Spleen (tissue), 11 donors: Measurements from ENCODE around the gene KLF9. TPM values are rescaled to one million over a fixed set of nuclear protein-coding genes. Genes with fewer than 3 reads are reported as not detected.

Experiments
- DNase-seq: peaks from one replicate; pipeline ENCODE4 v3.0.0-alpha.2; 2020
- H3K27ac ChIP-seq, 8 donors: fragments of 200-600 bp; sonication (generic) in 7 of 8; 1 replicate in 4 of 8; 2 replicates in 4 of 8; pipeline versions ENCODE4 v1.5.0 to v1.8.0; 2016 to 2021; ENCODE audit warnings: inconsistent platforms in 4 of 8, mild to moderate bottlenecking in 4 of 8, moderate library complexity in 1 of 8
- H3K27me3 ChIP-seq, 7 donors: fragments of 200-600 bp; sonication (generic) in 6 of 7; replicated peaks in 1 of 7; 1 replicate in 4 of 7; 2 replicates in 3 of 7; pipeline versions ENCODE4 v1.5.0 to v1.8.0; 2016 to 2021; ENCODE audit warnings: inconsistent platforms in 3 of 7, mild to moderate bottlenecking in 1 of 7
- H3K36me3 ChIP-seq, 6 donors: fragments of 200-600 bp; sonication (generic) in 5 of 6; 1 replicate in 4 of 6; 2 replicates in 2 of 6; pipeline versions ENCODE4 v1.5.0 to v1.8.0; 2016 to 2021; ENCODE audit warnings: inconsistent platforms in 2 of 6
- H3K4me1 ChIP-seq, 6 donors: fragments of 200-600 bp; sonication (generic) in 5 of 6; 1 replicate in 3 of 6; 2 replicates in 3 of 6; pipeline versions ENCODE4 v1.5.0 to v1.8.0; 2016 to 2021; ENCODE audit warnings: inconsistent platforms in 3 of 6
- H3K4me3 ChIP-seq, 8 donors: fragments of 200-600 bp; sonication (generic) in 7 of 8; 1 replicate in 4 of 8; 2 replicates in 4 of 8; pipeline versions ENCODE4 v1.5.0 to v1.8.0; 2016 to 2021; ENCODE audit warnings: inconsistent platforms in 4 of 8, mild to moderate bottlenecking in 4 of 8, moderate library complexity in 2 of 8
- H3K9me3 ChIP-seq, 8 donors: fragments of 200-600 bp; sonication (generic) in 7 of 8; 1 replicate in 4 of 8; 2 replicates in 4 of 8; pipeline versions ENCODE4 v1.5.0 to v1.8.0; 2016 to 2021; ENCODE audit warnings: inconsistent platforms in 4 of 8
- CTCF ChIP-seq, 11 experiments: fragments of 200-600 bp in 7 of 11; fragments of 450-650 bp in 4 of 11; sonication (generic) in 4 of 11; IDR thresholded peaks in 8 of 11; conservative IDR thresholded peaks in 3 of 11; 1 replicate in 7 of 11; 2 replicates in 4 of 11; pipeline versions ENCODE4 v1.4.0 to v1.8.0; 2016 to 2021; ENCODE audit warnings: antibody characterized with exemption in 11 of 11, inconsistent platforms in 4 of 11, mild to moderate bottlenecking in 1 of 11
- POLR2A ChIP-seq, 3 donors: fragments of 450-650 bp; IDR thresholded peaks; one replicate each; pipeline ENCODE4 v1.5.1; 2017; ENCODE audit warnings: antibody characterized with exemption in 3 of 3, mild to moderate bottlenecking in 1 of 3
- POLR2AphosphoS5 ChIP-seq, 3 donors: sonication (generic); formaldehyde crosslinking; IDR thresholded peaks; one replicate each; pipeline ENCODE4 v1.5.1; 2017; ENCODE audit warnings: antibody characterized with exemption in 3 of 3
- WGBS, 5 donors: extraction: QIAGEN DNeasy Blood & Tissue Kit in 3 of 5; methylation state at CpG; one replicate each; pipeline versions ENCODE4 v1.1.5 to v1.1.7; 2013 to 2018; 5-methylcytosine and 5-hydroxymethylcytosine counted together
- intact Hi-C: fragments of 100-400 bp; cut with DNase I; formaldehyde crosslinking; loops from one replicate; pipeline ENCODE4 v1.15.0; 2023; ENCODE audit warnings: low total_unique reads
- polyA plus RNA-seq, 3 donors: library from polyadenylated mRNA; stranded (reverse); fragments of 200-250 nt; gene quantifications; one replicate each; pipeline ENCODE4 v1.2.1, GENCODE V29; 2013
- total RNA-seq, 7 donors: library from RNA; depleted of rRNA in 3 of 7; stranded (reverse); fragments of >200 nt in 3 of 7; fragmentation: NEBNext Ultra II Directional in 4 of 7; extraction: Animal tissue kit (Norgen Biotek cat#: 25700) in 4 of 7; gene quantifications; one replicate each; pipeline versions ENCODE4 v1.1.0 to v1.2.1, GENCODE V29; 2016 to 2021
- donor health status: healthy with polysubstance abuse.
- donor health status: DM: no; HTN: no; CAD: no; lungs with moderate emphysema.
- donor health status: DM: no; HTN: no; CAD: no.
- donor health status: Bipolar disorder and iron deficiency.
- donor health status: healthy.
- donor health status: DM: no; HTN: no; CAD: no.
- donor health status: DM: yes; HTN: yes; CAD: no.

KLF9 gene
- total and polyA plus RNA-seq, 10 donors = 7.1 to 74.8 (median 36.8) TPM

- WGBS, 5 donors = 28 to 51% (median 40%) methylated on average over 13 to 15 of the region's 15 CpGs
- Histone ChIP-seq H3K4me3 (peak overlapping the region; percentile 56 to 83 (median 74)), H3K4me1 (peaks cover 46 to 74% (median 56%) of the 10 kb centered on the region in 6 donors), H3K27ac (peak overlapping the region; percentile 95 to 100 (median 100)), H3K36me3 (peaks cover 0 to 5% (median 0%) of the 10 kb centered on the region in 6 donors), H3K9me3 (no peaks in the 10 kb centered on the region), H3K27me3 (no peaks in the 10 kb centered on the region)
- TF ChIP-seq POLR2A (IDR thresholded peaks at IDR 0.05) (no peak), POLR2AphosphoS5 (IDR thresholded peaks at IDR 0.05) (peak in 2 of 3 donors; percentile 27 to 71)
- intact Hi-C loops = no loop called here
- peak; percentile 79 for DNase-seq
Measured at GRCh38 chr9:70411121-70411929, 3.1 kb downstream of the KLF9 start.

GRCh38 chr9:70410368-70410767, 4.1 kb downstream of the KLF9 start:
- TF ChIP-seq POLR2A (IDR thresholded peaks at IDR 0.05) (no peak), CTCF (IDR thresholded peaks at IDR 0.05 in 8 of 11, conservative IDR thresholded peaks at IDR 0.05 in 3 of 11) (no peak), POLR2AphosphoS5 (IDR thresholded peaks at IDR 0.05) (no peak)
- WGBS, 5 donors = 17 to 32% (median 28%) methylated on average over 1 of the region's 1 CpG
- intact Hi-C loops = no loop called here
- Histone ChIP-seq H3K4me3 (peak overlapping the region; percentile 56 to 83 (median 74)), H3K9me3 (no peaks in the 10 kb centered on the region), H3K36me3 (peaks cover 0 to 5% (median 0%) of the 10 kb centered on the region in 6 donors), H3K27me3 (no peaks in the 10 kb centered on the region), H3K4me1 (peaks cover 47 to 74% (median 65%) of the 10 kb centered on the region in 6 donors), H3K27ac (peak overlapping the region; percentile 54 to 100 (median 100))
- DNase-seq = no peak

GRCh38 chr9:70409800-70410199, 4.7 kb downstream of the KLF9 start:
- TF ChIP-seq POLR2A (IDR thresholded peaks at IDR 0.05) (no peak), CTCF (IDR thresholded peaks at IDR 0.05 in 8 of 11, conservative IDR thresholded peaks at IDR 0.05 in 3 of 11) (no peak), POLR2AphosphoS5 (IDR thresholded peaks at IDR 0.05) (no peak)
- 44 to 52% (median 50%) methylated on average over 2 of the region's 2 CpGs for WGBS, 5 donors
- H3K4me3 ChIP-seq = peak overlapping the region in 6 of 8 donors; percentile 56 to 81 (median 68)
- peak overlapping the region; percentile 54 to 100 (median 100) for H3K27ac ChIP-seq
- no peak for DNase-seq
- intact Hi-C loops = no loop called here
- peaks cover 47 to 74% (median 66%) of the 10 kb centered on the region in 6 donors for H3K4me1 ChIP-seq
- H3K9me3 ChIP-seq = no peaks in the 10 kb centered on the region
- peaks cover 0 to 5% (median 0%) of the 10 kb centered on the region in 6 donors for H3K36me3 ChIP-seq
- H3K27me3 ChIP-seq = no peaks in the 10 kb centered on the region

GRCh38 chr9:70409280-70409679, 5.2 kb downstream of the KLF9 start:
- Histone ChIP-seq H3K27me3 (no peaks in the 10 kb centered on the region), H3K9me3 (no peaks in the 10 kb centered on the region), H3K27ac (peak overlapping the region in 5 of 8 donors; percentile 98 to 100 (median 100)), H3K4me3 (peak overlapping the region in 3 of 8 donors; percentile 56 to 77 (median 66)), H3K4me1 (peaks cover 50 to 74% (median 65%) of the 10 kb centered on the region in 6 donors), H3K36me3 (peaks cover 0 to 5% (median 0%) of the 10 kb centered on the region in 6 donors)
- WGBS, 5 donors = 92 to 95% (median 94%) methylated on average over 3 of the region's 3 CpGs
- DNase-seq = no peak
- intact Hi-C loops = no loop called here
- TF ChIP-seq POLR2A (IDR thresholded peaks at IDR 0.05) = no peak
- TF ChIP-seq CTCF (IDR thresholded peaks at IDR 0.05 in 8 of 11, conservative IDR thresholded peaks at IDR 0.05 in 3 of 11) = no peak
